Nephron (organoid): ENCODE data around the gene XRCC5.

Experiments
- H3K27ac Mint-ChIP-seq, 3 experiments: 2 replicates each; pipeline ENCODE4 v1.8.0; 2020; ENCODE audit warnings: mixed read lengths in 3 of 3, mild to moderate bottlenecking in 2 of 3, moderate library complexity in 1 of 3
- H3K27me3 Mint-ChIP-seq: 2 replicates; pipeline ENCODE4 v1.8.0; 2021; ENCODE audit warnings: low read depth, mild to moderate bottlenecking, moderate library complexity, mixed read lengths
- H3K36me3 Mint-ChIP-seq: 2 replicates; pipeline ENCODE4 v1.8.0; 2020; ENCODE audit warnings: low read depth, mixed read lengths
- H3K4me1 Mint-ChIP-seq: 2 replicates; pipeline ENCODE4 v1.8.0; 2020; ENCODE audit warnings: mixed read lengths
- H3K4me3 Mint-ChIP-seq, 3 experiments: 2 replicates each; pipeline ENCODE4 v1.8.0; 2020; ENCODE audit warnings: mild to moderate bottlenecking in 3 of 3, mixed read lengths in 3 of 3, moderate library complexity in 2 of 3
- H3K9me3 Mint-ChIP-seq: 2 replicates; pipeline ENCODE4 v1.8.0; 2020; ENCODE audit warnings: mixed read lengths
- CTCF ChIP-seq, 3 experiments: fragments of 200-600 bp; sonication (generic); IDR thresholded peaks; one replicate each; pipeline ENCODE4 v1.5.0; 2021; ENCODE audit warnings: antibody characterized with exemption in 3 of 3; ENCODE audit not compliant: unreplicated experiment in 3 of 3

Gene XRCC5

GRCh38 chr2:216172493-216172892, 63.3 kb downstream of the XRCC5 start:
- H3K4me3 Mint-ChIP-seq, result no peak overlapping the region
- H3K9me3 Mint-ChIP-seq, result no peaks in the 10 kb centered on the region
- peaks cover 7% of the 10 kb centered on the region for H3K4me1 Mint-ChIP-seq
- peaks cover 91% of the 10 kb centered on the region for H3K36me3 Mint-ChIP-seq
- TF ChIP-seq CTCF (IDR thresholded peaks at IDR 0.05; ENCODE audit: unreplicated experiment in 3 of 3), result no peak
- no peaks in the 10 kb centered on the region for H3K27me3 Mint-ChIP-seq
- H3K27ac Mint-ChIP-seq, result no peak overlapping the region

- TF ChIP-seq CTCF (IDR thresholded peaks at IDR 0.05; ENCODE audit: unreplicated experiment in 3 of 3), result no peak
- peaks cover 17% of the 10 kb centered on the region for H3K4me1 Mint-ChIP-seq
- H3K27me3 Mint-ChIP-seq, result no peaks in the 10 kb centered on the region
- H3K27ac Mint-ChIP-seq, result no peak overlapping the region
- H3K9me3 Mint-ChIP-seq, result no peaks in the 10 kb centered on the region
- H3K36me3 Mint-ChIP-seq, result peaks cover 89% of the 10 kb centered on the region
- no peak overlapping the region for H3K4me3 Mint-ChIP-seq
Measured at GRCh38 chr2:216179015-216179414, 69.9 kb downstream of the XRCC5 start.

GRCh38 chr2:216181351-216181750, 72.2 kb downstream of the XRCC5 start:
- no peak for TF ChIP-seq CTCF (IDR thresholded peaks at IDR 0.05; ENCODE audit: unreplicated experiment in 3 of 3)
- Mint-ChIP-seq H3K4me1 (peaks cover 22% of the 10 kb centered on the region), H3K27ac (no peak overlapping the region), H3K27me3 (no peaks in the 10 kb centered on the region), H3K36me3 (peaks cover 81% of the 10 kb centered on the region), H3K9me3 (no peaks in the 10 kb centered on the region), H3K4me3 (no peak overlapping the region)

GRCh38 chr2:216181953-216182461, 72.9 kb downstream of the XRCC5 start:
- no peak overlapping the region for H3K27ac Mint-ChIP-seq
- no peak for TF ChIP-seq CTCF (IDR thresholded peaks at IDR 0.05; ENCODE audit: unreplicated experiment in 3 of 3)
- peaks cover 19% of the 10 kb centered on the region for H3K4me1 Mint-ChIP-seq
- peaks cover 76% of the 10 kb centered on the region for H3K36me3 Mint-ChIP-seq
- H3K9me3 Mint-ChIP-seq, result no peaks in the 10 kb centered on the region
- H3K27me3 Mint-ChIP-seq, result no peaks in the 10 kb centered on the region
- H3K4me3 Mint-ChIP-seq, result no peak overlapping the region

- Mint-ChIP-seq H3K36me3 (peaks cover 69% of the 10 kb centered on the region), H3K9me3 (no peaks in the 10 kb centered on the region), H3K4me3 (no peak overlapping the region), H3K4me1 (peaks cover 32% of the 10 kb centered on the region), H3K27ac (peak overlapping the region in 1 of 3 experiments; percentile 40), H3K27me3 (no peaks in the 10 kb centered on the region)
- TF ChIP-seq CTCF (IDR thresholded peaks at IDR 0.05; ENCODE audit: unreplicated experiment in 3 of 3), result no peak
Measured at GRCh38 chr2:216183462-216183861, 74.3 kb downstream of the XRCC5 start.

GRCh38 chr2:216188559-216188850, 79.4 kb downstream of the XRCC5 start:
- no peak overlapping the region for H3K4me3 Mint-ChIP-seq
- TF ChIP-seq CTCF (IDR thresholded peaks at IDR 0.05; ENCODE audit: unreplicated experiment in 3 of 3), result no peak
- H3K36me3 Mint-ChIP-seq, result peaks cover 55% of the 10 kb centered on the region
- H3K27me3 Mint-ChIP-seq, result no peaks in the 10 kb centered on the region
- peaks cover 26% of the 10 kb centered on the region for H3K4me1 Mint-ChIP-seq
- H3K27ac Mint-ChIP-seq, result peak overlapping the region in 2 of 3 experiments; percentile 2 to 16
- no peaks in the 10 kb centered on the region for H3K9me3 Mint-ChIP-seq
